GM12865 (cell line): Measurements from ENCODE around the gene KRT71.

ENCODE experiments used
- DNase-seq: peaks from one replicate; pipeline ENCODE4 v3.0.0; 2010; ENCODE audit warnings: low read depth
- H3K4me3 ChIP-seq: 2 replicates; pipeline ENCODE4 v1.5.1; 2011; ENCODE audit warnings: mild to moderate bottlenecking, low read depth, low read length, control low read depth
- CTCF ChIP-seq: IDR thresholded peaks from 2 replicates; pipeline ENCODE4 v1.5.1; 2011; ENCODE audit warnings: low read length, control low read depth, low read depth, inconsistent platforms; ENCODE audit not compliant: insufficient read depth; ENCODE audit errors: missing control alignments

The KRT71 gene

GRCh38 chr12:52582486-52582885 lies 29.5 kb upstream of the KRT71 start:
- no peak for TF ChIP-seq CTCF
- no peak for DNase-seq
- no peak overlapping the region for H3K4me3 ChIP-seq

- no peak overlapping the region for H3K4me3 ChIP-seq
- no peak for TF ChIP-seq CTCF
- DNase-seq: no peak
Measured at GRCh38 chr12:52581481-52581880, 28.5 kb upstream of the KRT71 start.

DNA sequence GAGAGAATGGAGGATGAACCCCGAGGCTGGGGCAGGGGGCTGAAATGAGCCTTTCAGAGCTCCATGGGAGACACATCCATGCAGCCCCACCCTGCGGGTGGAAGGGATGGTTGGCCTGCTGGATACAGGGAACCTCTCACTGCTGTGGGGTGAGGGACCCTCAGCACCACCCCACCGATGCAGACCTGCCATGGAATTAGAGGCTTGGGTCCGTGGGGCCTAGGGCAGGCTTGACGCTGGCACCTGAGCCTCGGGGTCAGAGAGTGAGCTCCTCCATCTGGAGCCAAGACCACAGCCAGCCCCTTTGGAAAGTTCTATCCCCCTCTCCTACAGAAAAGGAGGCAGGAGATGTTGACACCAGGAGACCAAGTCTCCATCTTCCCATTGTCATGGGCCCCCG lies 28.1 kb upstream of the KRT71 start:
- H3K4me3 ChIP-seq: no peak overlapping the region
- no peak for DNase-seq
- no peak for TF ChIP-seq CTCF

GRCh38 chr12:52580496-52580895 lies 27.6 kb upstream of the KRT71 start:
- no peak for TF ChIP-seq CTCF
- H3K4me3 ChIP-seq: no peak overlapping the region
- DNase-seq: no peak

GRCh38 chr12:52579468-52580465 lies 26.8 kb upstream of the KRT71 start:
- TF ChIP-seq CTCF: no peak
- no peak overlapping the region for H3K4me3 ChIP-seq
- DNase-seq: no peak

GRCh38 chr12:52578469-52578868 lies 25.5 kb upstream of the KRT71 start:
- no peak for TF ChIP-seq CTCF

More at GRCh38 chr12:52578469-52578868, 25.5 kb upstream of the KRT71 start:
- no peak for DNase-seq
- no peak overlapping the region for H3K4me3 ChIP-seq
